AG09309 (cell line): ENCODE measurements around the gene SMIM31.

Experiments used
- DNase-seq: peaks from one replicate; pipeline ENCODE4 v3.0.0-alpha.2; 2010; ENCODE audit warnings: low read depth
- H3K4me3 ChIP-seq: 2 replicates; pipeline ENCODE4 v1.5.1; 2011; ENCODE audit warnings: mild to moderate bottlenecking, low read depth, low read length, moderate library complexity; ENCODE audit not compliant: control insufficient read depth
- CTCF ChIP-seq: IDR thresholded peaks from 2 replicates; pipeline ENCODE4 v1.5.1; 2011; ENCODE audit warnings: mild to moderate bottlenecking, low read depth, low read length, inconsistent platforms; ENCODE audit not compliant: insufficient read depth, control insufficient read depth; ENCODE audit errors: missing control alignments

Gene SMIM31

GRCh38 chr4:164800786-164801185 lies 46.9 kb downstream of the SMIM31 start:
- H3K4me3 ChIP-seq = no peak overlapping the region
- no peak for TF ChIP-seq CTCF
- no peak for DNase-seq

DNA sequence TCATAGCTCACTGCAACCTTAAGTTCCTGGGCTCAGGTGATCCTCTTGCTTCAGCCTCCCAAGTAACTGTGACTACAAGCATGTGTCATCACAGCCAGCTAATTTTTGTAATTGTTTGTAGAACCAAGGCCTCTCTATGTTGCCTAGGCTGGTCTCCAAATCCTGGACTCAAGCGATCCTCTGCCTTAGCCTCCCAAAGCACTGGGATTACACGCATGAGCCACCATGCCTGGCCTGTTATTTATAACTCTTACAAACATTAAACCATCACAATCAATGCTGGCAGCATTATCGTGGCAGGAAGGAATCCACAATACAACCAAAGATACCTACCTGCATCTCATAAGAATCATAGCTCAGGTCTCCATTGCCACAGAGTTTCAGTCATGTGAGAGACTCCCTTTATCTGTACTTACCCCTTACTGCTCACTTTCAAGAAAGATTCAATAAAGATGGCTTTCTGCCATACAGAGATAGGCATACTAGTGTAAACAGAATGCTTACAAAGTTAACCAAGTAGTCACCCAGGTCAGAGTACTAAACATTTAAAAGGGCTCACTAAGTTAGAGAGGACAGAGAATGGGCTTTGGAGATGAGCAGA lies 48.5 kb downstream of the SMIM31 start:
- no peak for TF ChIP-seq CTCF
- no peak for DNase-seq
- H3K4me3 ChIP-seq = no peak overlapping the region

- no peak overlapping the region for H3K4me3 ChIP-seq
- DNase-seq = no peak
- no peak for TF ChIP-seq CTCF
These were observed 49.8 kb downstream of the SMIM31 start for GRCh38 chr4:164803702-164804101.

DNA sequence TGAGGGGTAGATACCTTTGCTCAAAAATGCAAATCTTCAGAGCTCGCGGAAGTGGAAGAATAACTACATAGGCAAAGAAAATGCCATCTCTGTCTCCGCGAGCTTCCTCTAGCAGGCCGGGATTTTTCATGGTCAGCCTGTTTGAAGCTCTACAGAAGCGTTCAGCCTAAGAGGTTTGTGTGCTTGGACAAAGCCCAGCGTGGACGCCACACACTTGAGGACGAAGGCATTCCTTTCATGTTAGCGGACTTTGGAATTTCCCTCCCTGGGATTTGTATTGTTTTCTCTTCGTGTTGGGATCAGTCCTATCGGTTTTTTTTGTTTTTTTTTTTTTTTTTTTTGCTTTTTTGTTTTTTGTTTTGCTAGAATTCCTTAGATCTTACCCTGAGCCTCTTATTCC lies 53.7 kb downstream of the SMIM31 start:
- no peak for TF ChIP-seq CTCF
- no peak overlapping the region for H3K4me3 ChIP-seq

DNA sequence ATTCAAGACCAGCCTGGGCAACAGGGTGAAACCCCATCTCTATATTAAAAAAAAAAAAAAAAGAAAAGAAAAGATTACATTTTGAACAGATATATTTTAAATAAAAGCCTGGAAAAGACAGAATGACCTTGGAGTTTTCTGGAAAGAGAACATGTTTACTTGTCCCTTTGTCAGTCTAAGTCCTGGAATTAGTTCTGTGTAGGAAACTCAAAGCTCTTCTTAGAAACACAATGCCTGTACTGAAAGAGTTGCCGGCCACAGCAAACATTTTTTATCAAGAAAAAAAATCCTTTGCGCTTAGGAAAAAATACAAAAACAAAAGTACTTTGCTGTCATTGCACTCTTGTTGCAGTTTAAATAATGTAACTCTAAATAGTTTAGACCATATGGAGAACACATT lies 59.6 kb downstream of the SMIM31 start:
- no peak for TF ChIP-seq CTCF
- DNase-seq = no peak
- H3K4me3 ChIP-seq = no peak overlapping the region

More for the DNA sequence above, 53.7 kb downstream of the SMIM31 start:
- DNase-seq = no peak

GRCh38 chr4:164815711-164816110 lies 61.8 kb downstream of the SMIM31 start:
- no peak for DNase-seq
- TF ChIP-seq CTCF = no peak
- no peak overlapping the region for H3K4me3 ChIP-seq

GRCh38 chr4:164819366-164819765 lies 65.4 kb downstream of the SMIM31 start:
- no peak for DNase-seq
- TF ChIP-seq CTCF = no peak
- no peak overlapping the region for H3K4me3 ChIP-seq
